ENCODE results near the gene CAMK1D. TPM values are rescaled to one million over a fixed set of nuclear protein-coding genes. Genes with fewer than 3 reads are reported as not detected.

The CAMK1D gene
- total RNA-seq, 1 donor from 2014 or later: 1.0 TPM

DNA sequence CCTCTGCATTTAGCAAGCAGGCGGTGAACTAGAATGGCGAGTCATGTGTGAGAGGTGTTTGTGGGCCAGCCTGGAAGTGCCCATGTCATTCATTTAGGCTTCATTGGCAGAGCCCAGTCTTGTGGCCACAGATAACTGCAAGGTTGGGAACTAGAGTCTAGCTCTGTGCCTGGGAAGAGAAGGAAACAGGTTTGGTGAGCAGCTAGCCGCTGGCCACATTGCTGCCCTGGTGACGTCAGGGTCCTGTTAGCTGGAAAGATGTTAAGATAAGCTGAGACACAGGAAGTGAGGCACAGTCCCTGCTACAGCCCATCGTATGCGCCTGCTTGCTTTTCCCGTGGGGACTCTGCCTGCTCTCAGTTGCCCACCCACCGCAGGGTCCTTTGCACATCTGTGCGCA is 185.5 kb downstream of the CAMK1D start:
- no peak overlapping the region for H3K4me3 ChIP-seq (ENCODE audit: low read depth, low read length)
- no peak for DNase-seq (ENCODE audit: low read depth)
- TF ChIP-seq, protein P1, sequence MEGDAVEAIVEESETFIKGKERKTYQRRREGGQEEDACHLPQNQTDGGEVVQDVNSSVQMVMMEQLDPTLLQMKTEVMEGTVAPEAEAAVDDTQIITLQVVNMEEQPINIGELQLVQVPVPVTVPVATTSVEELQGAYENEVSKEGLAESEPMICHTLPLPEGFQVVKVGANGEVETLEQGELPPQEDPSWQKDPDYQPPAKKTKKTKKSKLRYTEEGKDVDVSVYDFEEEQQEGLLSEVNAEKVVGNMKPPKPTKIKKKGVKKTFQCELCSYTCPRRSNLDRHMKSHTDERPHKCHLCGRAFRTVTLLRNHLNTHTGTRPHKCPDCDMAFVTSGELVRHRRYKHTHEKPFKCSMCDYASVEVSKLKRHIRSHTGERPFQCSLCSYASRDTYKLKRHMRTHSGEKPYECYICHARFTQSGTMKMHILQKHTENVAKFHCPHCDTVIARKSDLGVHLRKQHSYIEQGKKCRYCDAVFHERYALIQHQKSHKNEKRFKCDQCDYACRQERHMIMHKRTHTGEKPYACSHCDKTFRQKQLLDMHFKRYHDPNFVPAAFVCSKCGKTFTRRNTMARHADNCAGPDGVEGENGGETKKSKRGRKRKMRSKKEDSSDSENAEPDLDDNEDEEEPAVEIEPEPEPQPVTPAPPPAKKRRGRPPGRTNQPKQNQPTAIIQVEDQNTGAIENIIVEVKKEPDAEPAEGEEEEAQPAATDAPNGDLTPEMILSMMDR (conservative IDR thresholded peaks at IDR 0.05; ENCODE audit: low read depth, low read length): no peak

DNA sequence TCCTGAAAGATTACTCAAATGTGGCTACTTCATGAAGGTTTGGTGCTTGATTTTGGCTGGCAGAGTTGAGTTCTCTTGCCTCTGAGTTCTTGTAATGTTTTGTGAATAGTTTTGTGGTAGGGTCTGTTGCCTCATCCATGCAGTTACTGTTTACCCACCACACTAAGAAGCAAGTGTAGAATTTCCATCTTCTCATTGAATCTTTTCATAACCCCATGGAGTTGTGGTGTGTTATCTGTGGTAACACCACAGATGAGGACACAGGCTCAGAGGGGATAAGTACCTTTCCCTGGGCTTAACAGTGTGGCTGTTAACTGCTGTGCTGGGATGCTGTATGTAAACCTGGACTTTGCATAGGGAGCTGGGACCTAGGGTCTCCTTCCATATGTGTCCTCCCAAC is 186.3 kb downstream of the CAMK1D start:
- no peak overlapping the region for H3K4me3 ChIP-seq (ENCODE audit: low read depth, low read length)
- TF ChIP-seq, protein P1 (conservative IDR thresholded peaks at IDR 0.05; ENCODE audit: low read depth, low read length): no peak
- DNase-seq (ENCODE audit: low read depth): no peak

DNA sequence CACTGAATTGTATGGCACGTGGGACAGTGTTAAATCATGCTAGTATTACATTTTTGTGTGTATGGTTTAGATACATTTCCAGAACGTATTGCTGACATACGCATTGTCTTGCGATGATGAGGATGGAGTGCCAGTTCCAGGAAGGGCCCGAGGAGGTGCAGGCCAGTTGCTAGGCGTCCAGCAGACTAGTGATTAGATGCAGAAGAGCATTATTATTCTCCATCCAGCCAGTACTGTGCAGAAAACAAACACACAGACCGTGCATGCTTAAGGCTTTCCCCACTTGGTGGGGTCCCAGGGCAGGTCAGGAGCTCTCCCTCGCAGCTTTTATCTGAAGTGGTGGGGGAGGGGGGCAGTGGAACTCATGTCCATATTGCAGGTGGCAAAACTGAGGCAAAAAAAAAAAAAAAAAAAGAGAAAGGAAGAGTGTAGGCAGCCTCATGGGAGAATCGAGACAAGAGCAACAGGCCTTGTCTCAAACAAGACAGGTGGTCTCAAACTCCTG is 189.2 kb downstream of the CAMK1D start:
- no peak overlapping the region for H3K4me3 ChIP-seq (ENCODE audit: low read depth, low read length)
- no peak for DNase-seq (ENCODE audit: low read depth)
- TF ChIP-seq, protein P1 (conservative IDR thresholded peaks at IDR 0.05; ENCODE audit: low read depth, low read length): no peak

DNA sequence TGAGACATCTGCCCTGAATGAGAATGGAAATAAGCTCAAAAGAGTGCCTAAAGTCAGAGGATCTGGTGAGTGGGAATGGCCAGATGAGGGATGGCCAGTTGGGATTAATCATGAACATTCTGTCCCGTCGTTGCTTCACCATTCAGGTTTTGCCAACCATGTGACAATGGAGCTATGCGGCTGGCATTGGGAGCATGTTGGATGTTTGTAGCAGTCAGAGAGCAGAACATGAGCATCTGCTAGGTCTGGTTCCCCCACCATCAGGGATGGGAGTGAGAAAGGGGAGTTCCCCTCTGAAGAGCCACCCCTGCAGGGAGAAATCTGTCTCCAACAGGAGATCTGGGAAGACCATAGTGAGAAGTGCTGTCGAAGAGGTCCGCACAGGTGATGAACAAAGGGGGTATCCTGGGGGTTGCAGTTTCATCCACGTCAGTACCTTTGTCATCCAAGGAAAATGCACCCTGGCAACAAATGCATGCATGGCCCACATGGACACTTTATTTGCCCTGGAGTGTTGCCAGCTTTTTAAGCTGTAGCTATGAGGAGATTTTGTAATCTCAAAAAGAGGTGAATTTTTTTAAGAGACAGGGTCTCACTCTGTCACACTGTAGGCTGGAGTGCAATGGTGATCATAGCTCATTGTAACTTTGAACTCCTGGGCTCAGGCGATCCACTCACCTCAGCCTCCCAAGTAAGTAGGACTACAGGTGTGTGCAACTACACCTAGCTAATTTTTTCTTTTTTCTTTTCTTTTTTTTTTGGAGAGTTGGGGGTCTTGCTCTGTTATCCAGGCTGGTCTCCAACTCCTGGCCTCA is 190.2 kb downstream of the CAMK1D start:
- TF ChIP-seq, protein P1 (conservative IDR thresholded peaks at IDR 0.05; ENCODE audit: low read depth, low read length): no peak
- DNase-seq (ENCODE audit: low read depth): no peak
- no peak overlapping the region for H3K4me3 ChIP-seq (ENCODE audit: low read depth, low read length)

DNA sequence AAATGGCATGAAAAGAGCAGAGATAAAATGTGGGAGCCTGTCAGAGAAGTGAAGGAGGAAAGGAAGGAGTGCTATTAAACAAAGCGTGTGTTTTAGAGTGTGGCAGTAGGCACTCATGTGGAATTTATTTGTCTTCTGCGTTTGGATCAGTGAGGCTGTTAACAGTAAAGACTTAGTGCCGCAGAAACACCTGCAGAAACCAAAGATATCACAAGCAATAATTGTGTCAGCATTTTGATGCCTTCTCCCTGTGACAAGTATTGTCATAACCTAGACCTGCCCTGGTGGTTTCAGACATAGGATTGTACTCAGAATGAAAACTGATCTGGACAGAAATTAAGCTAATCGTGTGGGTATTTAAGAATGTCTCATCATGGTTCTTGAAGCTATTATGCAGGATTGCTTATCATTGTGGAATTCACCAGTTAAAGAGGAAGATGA is 191.0 kb downstream of the CAMK1D start:
- DNase-seq (ENCODE audit: low read depth): no peak
- H3K4me3 ChIP-seq (ENCODE audit: low read depth, low read length): no peak overlapping the region
- TF ChIP-seq, protein P1 (conservative IDR thresholded peaks at IDR 0.05; ENCODE audit: low read depth, low read length): no peak

DNA sequence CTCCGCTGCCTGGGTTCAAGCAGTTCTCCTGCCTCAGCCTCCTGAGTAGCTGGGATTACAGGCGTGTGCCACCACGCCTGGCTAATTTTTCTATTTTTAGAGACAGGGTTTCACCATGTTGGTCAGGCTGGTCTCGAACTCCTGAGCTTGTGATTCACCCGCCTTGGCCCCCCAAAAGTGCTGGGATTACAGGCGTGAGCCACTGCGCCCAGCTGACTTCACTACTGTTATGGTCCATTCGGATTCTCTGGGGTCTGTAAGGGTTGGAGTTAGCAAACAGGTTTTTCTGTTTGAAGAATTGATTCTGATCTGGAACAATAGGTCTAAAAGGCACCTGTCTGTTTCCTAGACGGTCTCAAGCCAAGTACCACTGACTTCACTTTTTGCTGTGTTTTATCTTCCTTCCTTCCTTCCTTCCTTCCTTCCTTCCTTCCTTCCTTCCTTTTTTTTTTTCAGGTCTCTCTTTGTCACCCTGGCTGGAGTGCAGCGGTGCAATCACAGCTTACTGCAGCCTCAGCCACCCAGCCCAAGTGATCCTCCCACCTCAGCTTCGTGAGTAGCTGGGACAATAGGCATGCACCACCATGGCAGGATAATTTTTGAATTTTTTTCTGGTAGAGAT is 192.2 kb downstream of the CAMK1D start:
- no peak for DNase-seq (ENCODE audit: low read depth)
- no peak overlapping the region for H3K4me3 ChIP-seq (ENCODE audit: low read depth, low read length)
- TF ChIP-seq, protein P1 (conservative IDR thresholded peaks at IDR 0.05; ENCODE audit: low read depth, low read length): no peak

Data from epithelial cell of proximal tubule (primary cell).